SU-DHL-6 (cell line): Measurements from ENCODE around the gene KRTAP10-12.

Experiments
- CTCF ChIP-seq: fragments of 200-600 bp; sonication (generic); IDR thresholded peaks from one replicate; pipeline ENCODE4 v1.5.1; 2017; ENCODE audit warnings: antibody characterized with exemption, mild to moderate bottlenecking, low read length, moderate library complexity; ENCODE audit not compliant: insufficient read depth, poor library complexity, severe bottlenecking
- EZH2phosphoT487 ChIP-seq: fragments of 200-600 bp; sonication (generic), shearing (Covaris generic); conservative IDR thresholded peaks from 2 replicates; pipeline ENCODE4 v1.6.1; 2018; ENCODE audit warnings: mild to moderate bottlenecking, antibody characterized with exemption, low read length, moderate library complexity, mixed read lengths

GRCh38 chr21:44714905-44715304 is 17.9 kb downstream of the KRTAP10-12 start:
- TF ChIP-seq EZH2phosphoT487 (no peak), CTCF (no peak)
